Small intestine (tissue), 7 donors: ENCODE results near the gene IGSF9. TPM values are rescaled to one million over a fixed set of nuclear protein-coding genes. Genes with fewer than 3 reads are reported as not detected.
"Not testable (repeated sequence)": the region's sequence is repeated elsewhere in the genome, so short reads cannot be mapped to it uniquely, and the experiment has no call there.

Source experiments
- DNase-seq, 2 donors: peaks; one replicate each; pipeline versions ENCODE4 v3.0.0 to v3.0.0-alpha.2; 2013
- FAIRE-seq: peaks from 2 replicates; lab custom pipeline; 2012; peaks lifted over from hg19 to GRCh38; lab: Jason Lieb, UNC
- H3K27ac ChIP-seq, 3 donors: one replicate each; pipeline ENCODE4 v1.5.1; 2013; ENCODE audit warnings: low read length in 2 of 3, mild to moderate bottlenecking in 2 of 3, control low read depth in 1 of 3, inconsistent platforms in 1 of 3, low read depth in 1 of 3, moderate library complexity in 1 of 3
- H3K27me3 ChIP-seq, 3 donors: one replicate each; pipeline ENCODE4 v1.6.1; 2013; ENCODE audit warnings: low read length in 3 of 3, inconsistent platforms in 1 of 3; ENCODE audit not compliant: control insufficient read depth in 3 of 3, insufficient read depth in 3 of 3
- H3K36me3 ChIP-seq, 3 donors: one replicate each; pipeline ENCODE4 v1.6.1; 2013; ENCODE audit warnings: low read length in 3 of 3, inconsistent platforms in 1 of 3, low read depth in 1 of 3, mild to moderate bottlenecking in 1 of 3, moderate library complexity in 1 of 3; ENCODE audit not compliant: control insufficient read depth in 3 of 3, insufficient read depth in 2 of 3
- H3K4me1 ChIP-seq, 3 donors: one replicate each; pipeline ENCODE4 v1.6.1; 2013; ENCODE audit warnings: low read length in 2 of 3, inconsistent platforms in 1 of 3, low read depth in 1 of 3, mild to moderate bottlenecking in 1 of 3, moderate library complexity in 1 of 3; ENCODE audit not compliant: control insufficient read depth in 3 of 3, insufficient read depth in 2 of 3
- H3K4me3 ChIP-seq, 3 donors: one replicate each; pipeline ENCODE4 v1.5.1; 2013; ENCODE audit warnings: low read length in 3 of 3, control low read depth in 1 of 3, inconsistent platforms in 1 of 3, low read depth in 1 of 3, mild to moderate bottlenecking in 1 of 3, moderate library complexity in 1 of 3
- H3K9me3 ChIP-seq, 2 donors: one replicate each; pipeline ENCODE4 v1.6.1; 2013; ENCODE audit warnings: low read depth in 1 of 2, low read length in 1 of 2; ENCODE audit not compliant: control insufficient read depth in 2 of 2, insufficient read depth in 1 of 2
- WGBS, 3 donors: extraction: QIAGEN DNeasy Blood & Tissue Kit; methylation state at CpG; one replicate each; pipeline ENCODE4 v1.1.7; 2013; 5-methylcytosine and 5-hydroxymethylcytosine counted together
- polyA plus RNA-seq, 4 donors: library from polyadenylated mRNA; stranded (reverse) in 3 of 4; unstranded in 1 of 4; fragments of 200-250 nt in 3 of 4; fragments of 120-200 nt in 1 of 4; gene quantifications; one replicate each; pipeline versions ENCODE4 v1.2.1 to v1.2.3, GENCODE V29; 2013
- donor health status: healthy with polysubstance abuse.
- donor health status: control.
- donor health status: control.
- donor health status: Bipolar disorder and iron deficiency.
- donor health status: healthy.

The IGSF9 gene
- polyA plus RNA-seq, 4 donors = 3.1 to 84.2 (median 26.4) TPM

- DNase-seq (no peak), FAIRE-seq (no peak)
- H3K36me3 ChIP-seq = no peaks in the 10 kb centered on the region
- H3K4me1 ChIP-seq = peaks cover 0 to 19% (median 9%) of the 10 kb centered on the region in 3 donors
- H3K27ac ChIP-seq = no peak overlapping the region
- 42 to 76% (median 63%) methylated on average over 2 of the region's 2 CpGs for WGBS, 3 donors
- no peak overlapping the region for H3K4me3 ChIP-seq
- H3K27me3 ChIP-seq = no peaks in the 10 kb centered on the region
- peaks cover 0 to 6% of the 10 kb centered on the region in 2 donors for H3K9me3 ChIP-seq
Measured at GRCh38 chr1:159900755-159901360, 44.6 kb downstream of the IGSF9 start.

GRCh38 chr1:159900086-159900680 lies 45.2 kb downstream of the IGSF9 start, which contains the start of gene CFAP45:
Gene CFAP45 (minus strand): TSS chr1:159900165. CDS start chr1:159900098, 67 bp downstream.
- FAIRE-seq (no peak), DNase-seq (peak; percentile 91 to 94)
- H3K27ac ChIP-seq = peak within 1 kb of the TSS; percentile 13 to 62 (median 46)
- peak within 1 kb of the TSS in 1 of 3 donors; percentile 11 for H3K4me3 ChIP-seq
- H3K4me1 ChIP-seq = peaks cover 0 to 19% (median 9%) of the 10 kb centered on the region in 3 donors
- whole genome bisulfite sequencing, 3 donors = 9 to 20% (median 11%) methylated on average over 30 of the region's 30 CpGs
- peaks cover 0 to 6% of the 10 kb centered on the region in 2 donors for H3K9me3 ChIP-seq
- no peaks in the 10 kb centered on the region for H3K27me3 ChIP-seq
- H3K36me3 ChIP-seq = no peaks in the 10 kb centered on the region

GRCh38 chr1:159899634-159900033 lies 45.8 kb downstream of the IGSF9 start:
- FAIRE-seq, H3K4me3 ChIP-seq, DNase-seq, H3K27me3 ChIP-seq, H3K27ac ChIP-seq, H3K36me3 ChIP-seq, H3K9me3 ChIP-seq: not testable (repeated sequence)
- peaks cover 0 to 19% (median 9%) of the 10 kb centered on the region in 3 donors for H3K4me1 ChIP-seq
- WGBS, 3 donors = 84 to 90% (median 89%) methylated on average over 11 to 14 of the region's 15 CpGs

- Histone ChIP-seq H3K27ac (no peak overlapping the region), H3K27me3 (no peaks in the 10 kb centered on the region), H3K36me3 (no peaks in the 10 kb centered on the region), H3K4me1 (peaks cover 0 to 19% (median 9%) of the 10 kb centered on the region in 3 donors), H3K9me3 (no peaks in the 10 kb centered on the region), H3K4me3 (no peak overlapping the region)
- no peak for DNase-seq
- FAIRE-seq = no peak
- WGBS, 3 donors = 84 to 85% (median 85%) methylated on average over 3 of the region's 3 CpGs
Measured at GRCh38 chr1:159898527-159898926, 46.9 kb downstream of the IGSF9 start.

- Histone ChIP-seq H3K4me3 (no peak overlapping the region), H3K36me3 (no peaks in the 10 kb centered on the region), H3K9me3 (no peaks in the 10 kb centered on the region), H3K27ac (no peak overlapping the region), H3K27me3 (no peaks in the 10 kb centered on the region), H3K4me1 (peaks cover 0 to 19% (median 9%) of the 10 kb centered on the region in 3 donors)
- FAIRE-seq (no peak), DNase-seq (no peak)
- 89 to 94% (median 93%) methylated on average over 3 of the region's 3 CpGs for WGBS, 3 donors
Measured at GRCh38 chr1:159897962-159898361, 47.5 kb downstream of the IGSF9 start.

- H3K4me3 ChIP-seq = no peak overlapping the region
- DNase-seq (no peak), FAIRE-seq (no peak)
- 65 to 85% (median 75%) methylated on average over 3 of the region's 3 CpGs for WGBS, 3 donors
- H3K27me3 ChIP-seq = no peaks in the 10 kb centered on the region
- peak overlapping the region in 1 of 3 donors; percentile 18 for H3K27ac ChIP-seq
- H3K4me1 ChIP-seq = peaks cover 0 to 19% (median 9%) of the 10 kb centered on the region in 3 donors
- no peaks in the 10 kb centered on the region for H3K36me3 ChIP-seq
- no peaks in the 10 kb centered on the region for H3K9me3 ChIP-seq
Measured at GRCh38 chr1:159896546-159896930, 48.9 kb downstream of the IGSF9 start.

- Histone ChIP-seq H3K4me3 (no peak overlapping the region), H3K4me1 (peaks cover 0 to 19% (median 9%) of the 10 kb centered on the region in 3 donors), H3K27me3 (no peaks in the 10 kb centered on the region), H3K36me3 (no peaks in the 10 kb centered on the region), H3K9me3 (no peaks in the 10 kb centered on the region), H3K27ac (peak overlapping the region in 1 of 3 donors; percentile 18)
- FAIRE-seq = no peak
- 64 to 89% (median 81%) methylated on average over 6 of the region's 6 CpGs for WGBS, 3 donors
- no peak for DNase-seq
Measured at GRCh38 chr1:159895836-159896545, 49.4 kb downstream of the IGSF9 start.

- FAIRE-seq (no peak), DNase-seq (no peak)
- Histone ChIP-seq H3K4me1 (peaks cover 0 to 12% (median 9%) of the 10 kb centered on the region in 3 donors), H3K36me3 (no peaks in the 10 kb centered on the region), H3K9me3 (no peaks in the 10 kb centered on the region), H3K27me3 (no peaks in the 10 kb centered on the region), H3K4me3 (no peak overlapping the region), H3K27ac (no peak overlapping the region)
- 75 to 82% (median 80%) methylated on average over 3 of the region's 3 CpGs for WGBS, 3 donors
Measured at GRCh38 chr1:159895286-159895685, 50.1 kb downstream of the IGSF9 start.
